Measurements from ENCODE around the gene NTF4. TPM values are rescaled to one million over a fixed set of nuclear protein-coding genes. Genes with fewer than 3 reads are reported as not detected.
"Not testable (repeated sequence)": the region's sequence is repeated elsewhere in the genome, so short reads cannot be mapped to it uniquely, and the experiment has no call there.

NTF4 gene
- polyA plus RNA-seq, 1 experiment: not detected

GRCh38 chr19:49036815-49037214 is 27.8 kb downstream of the NTF4 start, which contains the start of gene CGB1:
TSS of gene CGB1 (minus strand) at chr19:49036895. CDS start at chr19:49036711, 184 bp downstream.
- H3K36me3 ChIP-seq (ENCODE audit: control insufficient read depth, insufficient read depth, low read length); H3K27me3 ChIP-seq (ENCODE audit: control insufficient read depth, insufficient read depth, low read length); CTCF ChIA-PET; DNase-seq (ENCODE audit: low read depth); POLR2A ChIA-PET; H3K4me3 ChIP-seq (ENCODE audit: low read depth, low read length): not testable (repeated sequence)
- peak; percentile 53 for TF ChIP-seq CTCF (IDR thresholded peaks at IDR 0.05; ENCODE audit: insufficient read depth, low read depth, low read length)

GRCh38 chr19:49031642-49032301 is 32.8 kb downstream of the NTF4 start, which contains the start of gene CGB2:
TSS of gene CGB2 (plus strand) at chr19:49031890. CDS start at chr19:49032096, 206 bp downstream.
- H3K27me3 ChIP-seq (ENCODE audit: control insufficient read depth, insufficient read depth, low read length); DNase-seq (ENCODE audit: low read depth); POLR2A ChIA-PET; H3K4me3 ChIP-seq (ENCODE audit: low read depth, low read length); CTCF ChIA-PET; H3K36me3 ChIP-seq (ENCODE audit: control insufficient read depth, insufficient read depth, low read length): not testable (repeated sequence)
- peak; percentile 34; the same call in 1 of the 2 replicates for TF ChIP-seq CTCF (IDR thresholded peaks at IDR 0.05; ENCODE audit: insufficient read depth, low read depth, low read length)

GRCh38 chr19:49030323-49030722 is 34.3 kb downstream of the NTF4 start:
- H3K27me3 ChIP-seq (ENCODE audit: control insufficient read depth, insufficient read depth, low read length); H3K36me3 ChIP-seq (ENCODE audit: control insufficient read depth, insufficient read depth, low read length); DNase-seq (ENCODE audit: low read depth); H3K4me3 ChIP-seq (ENCODE audit: low read depth, low read length); POLR2A ChIA-PET: not testable (repeated sequence)
- CTCF ChIA-PET: interaction anchor here (1.3 kb wide), 1 partner anchor 11 kb away, joined by 3 read pairs; no protein-coding TSS in a partner anchor

GRCh38 chr19:49029749-49030148 is 34.9 kb downstream of the NTF4 start:
- H3K27me3 ChIP-seq (ENCODE audit: control insufficient read depth, insufficient read depth, low read length); H3K4me3 ChIP-seq (ENCODE audit: low read depth, low read length); DNase-seq (ENCODE audit: low read depth); H3K36me3 ChIP-seq (ENCODE audit: control insufficient read depth, insufficient read depth, low read length); POLR2A ChIA-PET: not testable (repeated sequence)
- CTCF ChIA-PET: interaction anchor here (1.3 kb wide), 1 partner anchor 11 kb away, joined by 3 read pairs; no protein-coding TSS in a partner anchor

- H3K36me3 ChIP-seq (ENCODE audit: control insufficient read depth, insufficient read depth, low read length); H3K27me3 ChIP-seq (ENCODE audit: control insufficient read depth, insufficient read depth, low read length); H3K4me3 ChIP-seq (ENCODE audit: low read depth, low read length); POLR2A ChIA-PET; DNase-seq (ENCODE audit: low read depth): not testable (repeated sequence)
- CTCF ChIA-PET: interaction anchor here (0.6 kb wide), 1 partner anchor 17 kb away, joined by 3 read pairs; no protein-coding TSS in a partner anchor
Measured at GRCh38 chr19:49028686-49029085, 35.9 kb downstream of the NTF4 start.

- H3K27me3 ChIP-seq (ENCODE audit: control insufficient read depth, insufficient read depth, low read length); CTCF ChIA-PET; DNase-seq (ENCODE audit: low read depth); H3K36me3 ChIP-seq (ENCODE audit: control insufficient read depth, insufficient read depth, low read length); POLR2A ChIA-PET; H3K4me3 ChIP-seq (ENCODE audit: low read depth, low read length): not testable (repeated sequence)
Measured at GRCh38 chr19:49025599-49025998, 39.0 kb downstream of the NTF4 start.

GRCh38 chr19:49025088-49025487 is 39.5 kb downstream of the NTF4 start:
- CTCF ChIA-PET; DNase-seq (ENCODE audit: low read depth); H3K36me3 ChIP-seq (ENCODE audit: control insufficient read depth, insufficient read depth, low read length); H3K27me3 ChIP-seq (ENCODE audit: control insufficient read depth, insufficient read depth, low read length); POLR2A ChIA-PET; H3K4me3 ChIP-seq (ENCODE audit: low read depth, low read length): not testable (repeated sequence)

- POLR2A ChIA-PET; H3K4me3 ChIP-seq (ENCODE audit: low read depth, low read length); H3K27me3 ChIP-seq (ENCODE audit: control insufficient read depth, insufficient read depth, low read length); DNase-seq (ENCODE audit: low read depth); CTCF ChIA-PET; H3K36me3 ChIP-seq (ENCODE audit: control insufficient read depth, insufficient read depth, low read length): not testable (repeated sequence)
Measured at GRCh38 chr19:49024233-49024632, 40.4 kb downstream of the NTF4 start, which contains the start of gene CGB3. TSS of gene CGB3 (minus strand) at chr19:49024333. CDS start at chr19:49023971, 362 bp downstream.

Measured in BJ (cell line).